Mesenchymal stem cell (in vitro differentiated cells and primary cell): ENCODE results near the gene APPL2.
"Not testable (repeated sequence)": the region's sequence is repeated elsewhere in the genome, so short reads cannot be mapped to it uniquely, and the experiment has no call there.

ENCODE experiments used
- DNase-seq: peaks from one replicate; pipeline ENCODE4 v3.0.0-alpha.2; 2013
- H2AFZ ChIP-seq: one replicate; pipeline ENCODE4 v1.6.1; 2013; ENCODE audit warnings: low read depth, mild to moderate bottlenecking, control low read depth, inconsistent platforms, low read length, moderate library complexity
- H2AK5ac ChIP-seq: 2 replicates; pipeline ENCODE4 v1.6.1; 2013; ENCODE audit warnings: low read length, moderate library complexity, mild to moderate bottlenecking, inconsistent platforms; ENCODE audit not compliant: severe bottlenecking
- H2BK120ac ChIP-seq: one replicate; pipeline ENCODE4 v1.6.1; 2013; ENCODE audit warnings: low read depth, mild to moderate bottlenecking, inconsistent platforms, low read length, moderate library complexity
- H2BK12ac ChIP-seq, 2 experiments: one replicate each; pipeline ENCODE4 v1.6.1; 2013; ENCODE audit warnings: inconsistent platforms in 2 of 2, low read length in 2 of 2, mild to moderate bottlenecking in 2 of 2, moderate library complexity in 2 of 2, control low read depth in 1 of 2
- H2BK15ac ChIP-seq: one replicate; pipeline ENCODE4 v1.6.1; 2013; ENCODE audit warnings: mild to moderate bottlenecking, low read depth, inconsistent platforms; ENCODE audit not compliant: poor library complexity, severe bottlenecking
- H2BK5ac ChIP-seq: 2 replicates; pipeline ENCODE4 v1.6.1; 2013; ENCODE audit warnings: low read depth, mild to moderate bottlenecking, low read length, control low read depth, inconsistent platforms; ENCODE audit not compliant: poor library complexity, severe bottlenecking
- H3K14ac ChIP-seq, 2 experiments: one replicate each; pipeline ENCODE4 v1.6.1; 2013; ENCODE audit warnings: inconsistent platforms in 2 of 2, low read length in 2 of 2, control low read depth in 1 of 2, mild to moderate bottlenecking in 1 of 2, moderate library complexity in 1 of 2
- H3K18ac ChIP-seq, 2 experiments: one replicate each; pipeline ENCODE4 v1.6.1; 2013; ENCODE audit warnings: inconsistent platforms in 2 of 2, low read length in 2 of 2, control low read depth in 1 of 2, low read depth in 1 of 2, mild to moderate bottlenecking in 1 of 2
- H3K23ac ChIP-seq, 2 experiments: one replicate each; pipeline ENCODE4 v1.6.1; 2013; ENCODE audit warnings: inconsistent platforms in 2 of 2, low read length in 2 of 2, mild to moderate bottlenecking in 2 of 2, moderate library complexity in 2 of 2, control low read depth in 1 of 2
- H3K27ac ChIP-seq: 2 replicates; pipeline ENCODE4 v1.5.1; 2013; ENCODE audit warnings: mild to moderate bottlenecking, moderate library complexity, low read length, control low read depth, inconsistent platforms; ENCODE audit not compliant: poor library complexity, severe bottlenecking
- H3K27me3 ChIP-seq, 2 experiments: 2 replicates each; pipeline versions ENCODE4 v1.6.1 to v1.7.0; 2013; ENCODE audit warnings: low read length in 2 of 2, mild to moderate bottlenecking in 2 of 2, moderate library complexity in 2 of 2, control low read depth in 1 of 2, inconsistent platforms in 1 of 2; ENCODE audit not compliant: control insufficient read depth in 1 of 2, insufficient read depth in 1 of 2
- H3K36me3 ChIP-seq, 2 experiments: 2 replicates each; pipeline versions ENCODE4 v1.6.1 to v1.7.0; 2013; ENCODE audit warnings: low read length in 2 of 2, control low read depth in 1 of 2, inconsistent platforms in 1 of 2, low read depth in 1 of 2, mild to moderate bottlenecking in 1 of 2; ENCODE audit not compliant: insufficient read depth in 2 of 2, control insufficient read depth in 1 of 2
- H3K4ac ChIP-seq, 2 experiments: one replicate each; pipeline ENCODE4 v1.6.1; 2013; ENCODE audit warnings: inconsistent platforms in 2 of 2, low read length in 2 of 2, mild to moderate bottlenecking in 2 of 2, moderate library complexity in 2 of 2, control low read depth in 1 of 2, low read depth in 1 of 2
- H3K4me1 ChIP-seq: 2 replicates; pipeline ENCODE4 v1.6.1; 2013; ENCODE audit warnings: low read depth, low read length, control low read depth; ENCODE audit not compliant: control insufficient read depth, insufficient read depth
- H3K4me2 ChIP-seq: 2 replicates; pipeline ENCODE4 v1.6.1; 2013; ENCODE audit warnings: low read length, mild to moderate bottlenecking, inconsistent platforms; ENCODE audit not compliant: poor library complexity, severe bottlenecking
- H3K4me3 ChIP-seq, 2 experiments: 2 replicates each; pipeline versions ENCODE4 v1.5.1 to v1.7.0; 2013; ENCODE audit warnings: low read length in 2 of 2, mild to moderate bottlenecking in 2 of 2, control low read depth in 1 of 2, low read depth in 1 of 2; ENCODE audit not compliant: insufficient read depth in 1 of 2
- H3K79me1 ChIP-seq: replicated peaks from 2 replicates; pipeline ENCODE4 v1.6.1; 2013; ENCODE audit warnings: mild to moderate bottlenecking, control low read depth, low read length, inconsistent platforms; ENCODE audit not compliant: poor library complexity, severe bottlenecking
- H3K9ac ChIP-seq: 2 replicates; pipeline ENCODE4 v1.7.0; 2013; ENCODE audit warnings: mild to moderate bottlenecking, low read length, moderate library complexity
- H3K9me3 ChIP-seq: 2 replicates; pipeline ENCODE4 v1.7.0; 2013; ENCODE audit warnings: mild to moderate bottlenecking, low read length; ENCODE audit not compliant: control insufficient read depth
- H4K8ac ChIP-seq: one replicate; pipeline ENCODE4 v1.6.1; 2013; ENCODE audit warnings: inconsistent platforms, mild to moderate bottlenecking, low read length, moderate library complexity
- H4K91ac ChIP-seq: one replicate; pipeline ENCODE4 v1.6.1; 2013; ENCODE audit warnings: mild to moderate bottlenecking, low read length, inconsistent platforms
- WGBS: methylation state at CpG from one replicate; pipeline ENCODE4 v1.1.7; 2013; ENCODE audit warnings: mixed read lengths; 5-methylcytosine and 5-hydroxymethylcytosine counted together

APPL2 gene

GRCh38 chr12:105179114-105179513, 56.9 kb downstream of the APPL2 start:
- H3K23ac ChIP-seq, H4K8ac ChIP-seq, H2BK12ac ChIP-seq, H2AFZ ChIP-seq, H3K79me1 ChIP-seq, H3K27me3 ChIP-seq, H2BK5ac ChIP-seq, DNase-seq, H3K27ac ChIP-seq, H2AK5ac ChIP-seq, H3K4me2 ChIP-seq, H4K91ac ChIP-seq, H3K9me3 ChIP-seq, H3K9ac ChIP-seq, H2BK15ac ChIP-seq, H3K18ac ChIP-seq, H3K4me1 ChIP-seq, H3K14ac ChIP-seq, H3K4ac ChIP-seq, H2BK120ac ChIP-seq, H3K4me3 ChIP-seq: not testable (repeated sequence)
- H3K36me3 ChIP-seq = peaks cover 3 to 59% of the 10 kb centered on the region in 2 experiments
- WGBS = no CpG with 5 or more reads among the region's 1 CpG

- no peak overlapping the region for H3K4me2 ChIP-seq
- no peak overlapping the region for H2BK5ac ChIP-seq
- H3K4me1 ChIP-seq = no peaks in the 10 kb centered on the region
- no peaks in the 10 kb centered on the region for H3K9me3 ChIP-seq
- no peak overlapping the region for H3K23ac ChIP-seq
- H3K9ac ChIP-seq = no peak overlapping the region
- no peak for DNase-seq
- H3K4ac ChIP-seq = no peak overlapping the region
- no peak overlapping the region for H3K14ac ChIP-seq
- H4K91ac ChIP-seq = no peak overlapping the region
- peaks cover 2% of the 10 kb centered on the region for H3K79me1 ChIP-seq
- H3K27me3 ChIP-seq = no peaks in the 10 kb centered on the region
- no peak overlapping the region for H2BK120ac ChIP-seq
- H2BK15ac ChIP-seq = no peak overlapping the region
- H3K18ac ChIP-seq = no peak overlapping the region
- H3K36me3 ChIP-seq = peaks cover 3 to 63% of the 10 kb centered on the region in 2 experiments
- H2BK12ac ChIP-seq = no peak overlapping the region
- H2AFZ ChIP-seq = no peak overlapping the region
- H3K27ac ChIP-seq = no peak overlapping the region
- H4K8ac ChIP-seq = no peak overlapping the region
- no peak overlapping the region for H2AK5ac ChIP-seq
- H3K4me3 ChIP-seq = no peak overlapping the region
- 100% methylated on average over 3 of the region's 4 CpGs for WGBS
These were observed 58.8 kb downstream of the APPL2 start for GRCh38 chr12:105177208-105177607.

GRCh38 chr12:105175397-105175990, 60.5 kb downstream of the APPL2 start:
- no peak overlapping the region for H2BK12ac ChIP-seq
- no peak overlapping the region for H3K4me3 ChIP-seq
- H4K8ac ChIP-seq = no peak overlapping the region
- H2BK15ac ChIP-seq = no peak overlapping the region
- H3K9ac ChIP-seq = no peak overlapping the region
- H3K18ac ChIP-seq = no peak overlapping the region
- H3K4me2 ChIP-seq = no peak overlapping the region
- 100% methylated on average over 1 of the region's 2 CpGs for WGBS
- no peak overlapping the region for H2AFZ ChIP-seq
- H2AK5ac ChIP-seq = no peak overlapping the region
- no peak for DNase-seq
- no peak overlapping the region for H3K14ac ChIP-seq
- no peak overlapping the region for H4K91ac ChIP-seq
- H3K79me1 ChIP-seq = peaks cover 4% of the 10 kb centered on the region
- H3K27me3 ChIP-seq = no peaks in the 10 kb centered on the region
- H3K36me3 ChIP-seq = peaks cover 3 to 79% of the 10 kb centered on the region in 2 experiments
- no peaks in the 10 kb centered on the region for H3K4me1 ChIP-seq
- H3K27ac ChIP-seq = no peak overlapping the region
- no peaks in the 10 kb centered on the region for H3K9me3 ChIP-seq
- H2BK120ac ChIP-seq = no peak overlapping the region
- H3K4ac ChIP-seq = no peak overlapping the region
- H3K23ac ChIP-seq = no peak overlapping the region
- H2BK5ac ChIP-seq = no peak overlapping the region

GRCh38 chr12:105171691-105172436, 64.1 kb downstream of the APPL2 start:
- Histone ChIP-seq H2BK5ac (no peak overlapping the region), H2BK12ac (no peak overlapping the region), H4K8ac (no peak overlapping the region), H2BK120ac (no peak overlapping the region), H3K4me1 (no peaks in the 10 kb centered on the region), H3K14ac (no peak overlapping the region), H3K9me3 (no peaks in the 10 kb centered on the region), H3K23ac (no peak overlapping the region), H3K4me3 (no peak overlapping the region), H3K4me2 (no peak overlapping the region), H3K27ac (no peak overlapping the region), H3K79me1 (peaks cover 2% of the 10 kb centered on the region), H4K91ac (peak overlapping the region; percentile 39), H2AK5ac (no peak overlapping the region), H3K9ac (no peak overlapping the region), H3K36me3 (peaks cover 3 to 94% of the 10 kb centered on the region in 2 experiments), H3K27me3 (no peaks in the 10 kb centered on the region), H2BK15ac (no peak overlapping the region), H3K4ac (no peak overlapping the region), H3K18ac (no peak overlapping the region), H2AFZ (no peak overlapping the region)
- WGBS = 96% methylated on average over 6 of the region's 6 CpGs
- DNase-seq = no peak
